Activated CD4-positive, alpha-beta T cell treated with anti-CD3 and anti-CD28 coated beads, Interleukin-2, amount 50 U/mL, for 48 hours (primary cell): ENCODE results near the gene EIF3L.
"Not testable (repeated sequence)": the region's sequence is repeated elsewhere in the genome, so short reads cannot be mapped to it uniquely, and the experiment has no call there.

Experiments used
- DNase-seq, 2 experiments: peaks; one replicate each; pipeline ENCODE4 v3.0.0-alpha.2; 2020

EIF3L gene

DNA sequence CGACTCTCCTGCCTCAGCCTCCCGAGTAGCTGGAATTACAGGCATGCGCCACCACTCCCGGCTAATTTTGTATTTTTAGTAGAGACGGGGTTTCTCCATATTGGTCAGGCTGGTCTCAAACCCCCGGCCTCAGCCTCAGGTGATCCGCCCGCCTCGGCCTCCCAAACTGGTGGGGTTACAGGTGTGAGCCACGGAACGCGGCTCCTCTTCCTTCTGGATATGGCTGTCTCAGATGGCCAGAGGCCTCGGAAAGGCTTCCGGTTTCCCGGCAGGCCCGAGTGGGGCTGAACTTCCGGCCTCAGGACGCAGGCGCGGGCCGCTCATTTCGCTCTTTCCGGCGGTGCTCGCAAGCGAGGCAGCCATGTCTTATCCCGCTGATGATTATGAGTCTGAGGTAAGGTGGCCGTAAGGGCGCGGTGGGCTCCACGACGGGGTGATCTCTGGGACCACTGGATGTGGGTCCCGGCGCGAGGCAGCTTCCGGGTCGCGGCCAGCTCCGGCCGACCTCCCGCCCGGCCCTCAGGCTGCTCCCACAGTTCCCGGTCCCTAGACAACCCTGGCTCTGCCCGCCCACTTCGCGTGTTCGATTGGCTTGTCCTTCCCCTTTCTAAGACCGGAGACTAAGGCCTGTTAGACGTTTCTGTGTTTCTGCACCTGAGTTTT, at the start of gene EIF3L:
TSS of gene EIF3L (plus strand) at position 331 of the 663 bp plus-strand sequence. CDS start at position 362, 31 bp downstream.
- peak; percentile 88 to 92 for DNase-seq

- DNase-seq: not testable (repeated sequence)
Measured at GRCh38 chr22:37799979-37800378, 49.2 kb upstream of the EIF3L start.

DNA sequence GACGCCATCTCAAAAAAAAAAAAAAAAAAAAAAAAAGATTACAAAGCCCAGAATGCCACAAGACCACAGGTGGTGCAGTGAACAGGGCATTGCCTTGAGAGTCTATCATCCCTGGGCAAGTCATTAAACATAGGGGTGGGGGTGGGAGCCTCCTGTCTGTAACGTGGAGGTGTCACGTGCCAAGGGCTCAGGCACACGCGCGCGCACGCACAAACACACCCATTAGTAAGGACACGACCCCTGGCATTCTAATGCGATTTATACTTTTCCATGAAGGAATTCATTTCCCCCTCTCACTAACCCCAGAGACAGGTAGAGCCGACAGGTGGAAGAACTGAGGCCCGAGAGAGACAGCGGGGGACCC, 47.3 kb upstream of the EIF3L start:
- no peak for DNase-seq

DNA sequence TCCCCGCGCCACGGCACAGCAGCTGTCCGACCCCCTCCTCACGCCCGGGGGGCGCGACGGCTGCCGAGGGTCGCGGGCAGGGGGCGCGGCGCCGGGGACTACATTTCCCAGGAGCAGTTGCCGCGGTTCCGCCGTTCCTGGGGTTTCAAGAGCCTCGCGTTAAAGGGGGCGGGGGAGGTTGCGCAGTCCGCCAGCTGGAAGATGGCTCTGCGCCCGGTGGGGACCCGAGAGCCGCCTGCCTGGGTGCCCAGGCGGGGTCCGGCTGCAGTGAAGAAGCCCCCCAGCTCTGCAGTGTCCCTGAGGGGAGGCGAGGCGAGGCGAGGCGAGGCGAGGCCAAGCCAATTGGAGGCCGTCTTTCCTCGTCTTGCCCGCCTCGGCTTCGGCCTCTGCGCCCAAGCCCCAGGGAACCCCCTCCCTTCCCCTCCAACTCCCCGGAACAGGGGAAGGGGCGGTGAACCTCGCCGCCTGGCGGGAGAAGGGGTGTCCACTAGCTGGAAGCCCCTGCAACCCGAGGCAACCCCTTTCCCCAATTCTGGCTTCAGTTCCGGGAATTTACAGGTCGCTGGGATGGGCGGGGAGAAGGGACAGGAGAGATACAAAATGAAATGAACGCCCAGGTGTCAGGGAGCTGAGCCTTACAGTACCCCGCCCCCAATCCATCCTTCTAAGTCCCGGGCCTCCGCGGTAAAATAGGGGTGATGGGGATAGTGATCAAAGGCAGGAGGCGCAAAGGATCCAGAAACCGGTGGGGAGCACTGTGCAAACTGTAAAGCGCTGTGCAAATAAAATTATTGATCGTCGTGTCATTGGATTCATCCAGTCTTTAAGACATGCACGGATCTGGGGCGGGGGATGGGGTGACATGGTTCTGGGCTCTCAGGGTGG, 46.7 kb upstream of the EIF3L start:
- DNase-seq: peak in 1 of 2 experiments; percentile 33

GRCh38 chr22:37803195-37803638, 46.0 kb upstream of the EIF3L start:
- no peak for DNase-seq

DNA sequence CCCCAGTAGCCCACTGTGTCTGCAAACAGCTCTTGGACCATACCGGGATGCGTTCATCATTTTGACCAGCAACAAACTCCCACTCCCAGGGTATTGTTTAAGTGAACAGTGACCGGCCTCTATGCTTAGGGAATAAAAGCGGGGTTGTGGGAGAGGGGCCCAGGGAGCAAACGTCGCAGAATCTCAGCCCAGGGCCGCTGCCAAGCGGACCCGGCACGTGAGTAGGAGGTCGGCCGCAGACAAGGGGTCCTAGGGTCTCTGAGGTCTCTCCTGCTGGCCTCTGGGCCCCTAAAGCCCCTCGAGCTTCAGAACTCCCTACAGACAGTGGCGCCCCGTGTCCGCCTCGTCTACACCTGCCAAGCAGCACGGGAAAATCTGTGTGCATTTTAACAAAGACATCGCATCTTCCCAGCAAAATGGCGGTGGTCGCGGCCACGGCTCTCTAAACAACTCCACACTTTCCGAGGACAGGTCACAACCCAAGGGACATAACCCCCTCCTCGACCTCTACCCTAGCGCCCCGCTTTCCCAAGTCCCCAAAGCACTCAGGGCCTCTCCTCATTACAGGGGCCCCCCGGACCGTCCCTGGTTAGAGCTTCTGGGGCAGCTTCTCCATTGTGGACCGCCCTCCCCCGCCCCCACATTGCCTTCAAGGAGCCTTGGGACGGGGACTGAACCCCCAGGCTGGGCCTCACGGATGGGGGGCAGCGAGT, 45.4 kb upstream of the EIF3L start:
- DNase-seq: no peak

DNA sequence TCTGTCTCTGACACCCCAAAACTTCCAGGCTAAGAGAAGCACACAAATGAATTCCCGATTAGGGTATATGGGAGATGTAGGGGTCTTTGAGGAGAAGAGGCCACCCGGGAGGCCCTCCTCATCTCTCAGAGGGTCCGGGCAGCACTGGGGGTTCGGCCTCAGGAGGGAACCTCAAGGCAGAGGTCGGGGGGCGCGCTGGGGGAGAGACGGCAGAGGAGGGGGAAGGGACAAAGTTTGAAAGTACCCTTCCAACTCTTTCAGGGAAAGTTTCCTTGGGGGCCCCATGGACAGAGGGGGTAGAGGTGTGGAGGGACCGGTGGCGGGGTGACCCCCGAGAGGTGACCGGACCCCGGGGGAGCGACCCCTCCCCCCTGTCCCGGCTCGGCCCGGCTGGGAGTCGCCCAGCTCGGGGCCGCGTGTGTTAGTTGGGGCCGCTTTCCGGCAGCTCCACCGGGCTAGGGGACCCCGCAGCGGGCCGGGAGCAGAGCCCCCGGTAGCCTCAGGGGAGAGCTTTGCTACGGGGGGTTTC, 44.8 kb upstream of the EIF3L start:
- no peak for DNase-seq

GRCh38 chr22:37804881-37805809, 44.1 kb upstream of the EIF3L start:
- DNase-seq: peak; percentile 85 to 88

- no peak for DNase-seq
Measured at GRCh38 chr22:37805810-37806277, 43.4 kb upstream of the EIF3L start.

DNA sequence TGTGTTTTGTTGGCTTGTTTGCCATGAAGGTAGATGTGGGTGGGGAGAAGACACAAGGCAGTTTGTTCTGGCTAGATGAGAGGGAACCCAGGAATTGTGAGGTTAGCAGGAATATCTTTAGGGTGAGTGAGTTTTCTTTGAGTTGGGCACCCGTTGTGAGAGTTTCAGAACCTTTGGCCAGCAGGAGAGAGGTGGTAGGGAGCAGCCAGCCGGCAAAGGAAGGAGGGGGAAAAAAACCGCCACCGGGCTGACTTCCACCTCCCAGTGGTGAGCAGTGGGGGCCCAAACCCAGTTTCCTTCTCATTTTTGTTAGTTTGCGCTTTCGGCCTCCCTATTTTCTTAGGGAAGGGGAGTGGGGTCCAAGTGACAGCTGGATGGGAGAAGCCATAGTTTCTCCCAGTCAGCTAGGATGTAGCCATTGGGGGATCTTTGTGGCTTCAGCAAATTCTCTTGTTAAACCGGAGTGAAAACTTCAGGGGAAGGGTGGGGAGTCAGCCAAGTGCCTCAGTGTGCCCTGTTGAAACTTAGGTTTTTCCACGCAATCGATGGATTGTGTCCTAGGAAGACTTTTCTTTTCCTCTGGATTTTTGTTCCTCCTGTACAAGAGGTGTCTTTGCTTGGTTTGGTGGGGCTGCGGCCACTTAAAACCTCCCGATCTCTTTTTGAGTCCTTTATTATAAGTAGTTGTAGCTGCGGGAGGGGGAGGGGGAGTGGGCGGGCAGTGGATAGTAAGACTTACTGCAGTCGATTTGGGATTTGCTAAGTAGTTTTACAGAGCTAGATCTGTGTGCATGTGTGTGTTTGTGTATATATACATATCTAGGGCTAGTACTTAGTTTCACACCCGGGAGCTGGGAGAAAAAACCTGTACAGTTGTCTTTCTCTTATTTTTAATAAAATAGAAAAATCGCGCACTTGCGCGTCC, 42.5 kb upstream of the EIF3L start:
- peak; percentile 28 to 33 for DNase-seq

DNA sequence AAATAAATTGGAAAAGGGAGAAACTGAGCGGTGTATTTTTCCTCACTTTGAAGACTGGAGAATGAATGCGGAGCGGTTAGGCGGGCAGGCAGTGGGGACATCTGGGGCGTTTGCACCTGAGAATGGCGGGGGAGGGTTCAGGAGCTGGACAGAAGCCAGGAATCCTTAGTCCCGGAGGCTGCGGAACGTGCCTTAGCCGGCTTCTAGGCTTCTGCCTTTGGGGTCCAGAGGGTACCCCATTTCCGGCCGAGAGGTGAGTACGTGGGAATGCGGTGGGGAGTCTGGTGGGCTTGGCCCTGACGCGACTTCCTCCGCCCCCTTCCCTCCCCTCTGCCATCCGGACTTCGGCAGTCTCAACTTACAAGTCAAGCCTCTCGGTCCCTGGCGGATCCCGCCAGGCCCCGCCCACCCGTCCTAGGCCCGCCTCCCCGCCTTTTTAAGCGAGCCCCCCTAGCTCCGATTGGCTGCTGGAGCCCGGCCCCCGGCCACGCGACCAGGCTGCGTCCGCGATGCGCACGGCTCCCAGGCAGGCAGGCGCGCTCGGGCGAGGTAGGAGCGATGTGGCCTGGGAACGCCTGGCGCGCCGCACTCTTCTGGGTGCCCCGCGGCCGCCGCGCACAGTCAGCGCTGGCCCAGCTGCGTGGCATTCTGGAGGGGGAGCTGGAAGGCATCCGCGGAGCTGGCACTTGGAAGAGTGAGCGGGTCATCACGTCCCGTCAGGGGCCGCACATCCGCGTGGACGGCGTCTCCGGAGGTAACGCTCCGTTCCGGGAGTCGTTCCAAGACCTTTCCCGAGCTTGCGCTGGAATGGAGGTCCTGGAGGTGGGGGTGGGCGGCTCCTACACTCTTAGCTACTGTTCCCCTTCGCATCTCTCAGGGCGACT, 41.6 kb upstream of the EIF3L start, which contains the start of gene GCAT:
TSS of gene GCAT (plus strand) at position 525 of the 884 bp plus-strand sequence. CDS start at position 559, 34 bp downstream.
- DNase-seq: peak; percentile 94 to 95

- DNase-seq: no peak
Measured at GRCh38 chr22:37808294-37808657, 40.9 kb upstream of the EIF3L start.

- DNase-seq: no peak
Measured at GRCh38 chr22:37809672-37810333, 39.4 kb upstream of the EIF3L start.

GRCh38 chr22:37811867-37812266, 37.4 kb upstream of the EIF3L start:
- DNase-seq: no peak

DNA sequence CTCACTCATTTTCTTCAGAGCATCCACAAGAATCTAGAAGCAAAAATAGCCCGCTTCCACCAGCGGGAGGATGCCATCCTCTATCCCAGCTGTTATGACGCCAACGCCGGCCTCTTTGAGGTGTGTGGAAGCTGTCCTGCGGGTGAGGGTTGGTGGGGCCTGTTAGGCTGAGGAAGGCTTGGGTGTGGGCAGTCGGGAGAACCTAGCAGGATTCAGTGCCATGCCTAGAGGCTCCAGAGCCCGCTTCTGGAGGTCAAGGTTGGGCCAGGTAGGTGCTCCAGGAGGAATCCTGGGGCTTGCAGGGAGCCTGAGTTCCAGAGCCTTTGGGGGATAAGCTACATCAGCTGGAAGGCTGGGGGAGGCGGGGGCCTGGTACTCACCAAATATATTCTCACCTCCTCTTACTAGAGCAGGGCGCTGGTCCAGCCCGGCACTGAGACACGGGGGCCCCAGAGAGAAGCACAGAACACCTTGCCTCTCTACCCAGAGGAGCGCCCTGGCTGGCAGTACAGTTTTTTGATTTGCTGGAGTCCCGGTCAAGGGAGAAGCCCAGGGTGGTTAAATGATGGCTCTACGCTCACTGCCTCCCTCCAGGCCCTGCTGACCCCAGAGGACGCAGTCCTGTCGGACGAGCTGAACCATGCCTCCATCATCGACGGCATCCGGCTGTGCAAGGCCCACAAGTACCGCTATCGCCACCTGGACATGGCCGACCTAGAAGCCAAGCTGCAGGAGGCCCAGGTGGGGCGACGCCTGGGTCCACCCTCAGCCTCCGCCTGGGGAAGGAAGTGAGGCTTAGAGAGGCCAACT, 36.1 kb upstream of the EIF3L start:
- DNase-seq: no peak

DNA sequence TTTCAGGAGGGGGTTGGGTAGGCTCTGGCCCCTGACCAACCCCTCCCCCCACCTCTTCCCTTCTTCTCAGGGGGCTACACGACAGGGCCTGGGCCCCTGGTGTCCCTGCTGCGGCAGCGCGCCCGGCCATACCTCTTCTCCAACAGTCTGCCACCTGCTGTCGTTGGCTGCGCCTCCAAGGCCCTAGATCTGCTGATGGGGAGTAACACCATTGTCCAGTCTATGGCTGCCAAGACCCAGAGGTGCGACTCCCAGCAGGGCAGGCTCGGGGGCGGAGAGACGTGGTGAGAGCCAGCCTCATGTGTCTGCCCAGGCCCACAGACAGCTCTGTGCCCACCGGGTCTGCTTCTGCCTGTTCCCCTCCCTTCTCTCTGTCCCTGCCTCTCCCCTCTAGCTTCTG, 33.6 kb upstream of the EIF3L start:
- DNase-seq: no peak

DNA sequence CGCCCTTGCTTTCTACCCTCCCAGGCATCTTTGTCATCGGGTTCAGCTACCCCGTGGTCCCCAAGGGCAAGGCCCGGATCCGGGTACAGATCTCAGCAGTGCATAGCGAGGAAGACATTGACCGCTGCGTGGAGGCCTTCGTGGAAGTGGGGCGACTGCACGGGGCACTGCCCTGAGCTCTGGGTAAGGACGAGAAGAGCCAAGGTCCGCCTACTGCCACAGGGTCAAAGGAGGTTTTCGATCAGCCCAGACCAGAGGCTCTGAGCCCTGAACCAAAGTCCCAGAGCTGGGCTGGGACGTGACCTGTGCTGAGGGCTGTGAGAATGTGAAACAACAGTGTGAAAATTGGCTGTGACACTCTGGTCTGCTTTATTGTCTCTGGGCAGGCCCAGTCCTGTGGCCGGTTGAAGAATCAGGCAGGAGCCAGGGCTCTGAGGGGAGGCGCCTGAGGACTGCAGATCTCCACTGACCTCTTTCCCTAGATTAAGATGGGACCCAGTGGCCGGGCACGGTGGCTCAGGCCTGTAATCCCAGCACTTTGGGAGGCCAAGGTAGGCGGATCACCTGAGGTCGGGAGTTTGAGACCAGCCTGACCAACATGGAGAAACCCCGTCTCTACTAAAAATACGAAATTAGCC, 32.6 kb upstream of the EIF3L start:
- DNase-seq: no peak
